Activated T-helper 1 cell treated with anti-CD3 and anti-CD28 coated beads, Interleukin-12 subunit alpha, Interleukin-12 subunit beta, Interleukin-2, Interleukin-4 antibody, amounts not matched to agents 30 ng/mL and 10 ng/mL and 1 ng/mL, durations not matched to agents 14 hours and 24 hours and 36 hours (primary cell): ENCODE data around the gene MERTK. TPM values are rescaled to one million over a fixed set of nuclear protein-coding genes. Genes with fewer than 3 reads are reported as not detected.
"Not testable (repeated sequence)": the region's sequence is repeated elsewhere in the genome, so short reads cannot be mapped to it uniquely, and the experiment has no call there.

Experiments
- DNase-seq: peaks from one replicate; pipeline ENCODE4 v3.0.0; 2021; ENCODE audit warnings: low spot score
- H3K27ac Mint-ChIP-seq: one replicate; pipeline ENCODE4 v1.8.0; 2021; ENCODE audit warnings: mild to moderate bottlenecking, mixed read lengths
- H3K27me3 Mint-ChIP-seq: one replicate; pipeline ENCODE4 v1.8.0; 2022; ENCODE audit warnings: mild to moderate bottlenecking, moderate library complexity, mixed read lengths; ENCODE audit not compliant: insufficient read depth
- H3K36me3 Mint-ChIP-seq: one replicate; pipeline ENCODE4 v1.8.0; 2021; ENCODE audit warnings: low read depth, mixed read lengths
- H3K4me1 Mint-ChIP-seq: one replicate; pipeline ENCODE4 v1.8.0; 2021; ENCODE audit warnings: low read depth, mixed read lengths
- H3K4me3 Mint-ChIP-seq: one replicate; pipeline ENCODE4 v1.8.0; 2021; ENCODE audit warnings: mild to moderate bottlenecking, moderate library complexity, mixed read lengths
- H3K9me3 Mint-ChIP-seq: one replicate; pipeline ENCODE4 v1.8.0; 2021; ENCODE audit warnings: mixed read lengths
- intact Hi-C: fragments of 100-400 bp; cut with micrococcal nuclease; formaldehyde crosslinking; loops from one replicate; pipeline ENCODE4 v1.15.1; 2024
- total RNA-seq: library from RNA; stranded (reverse); gene quantifications from 2 replicates; pipeline ENCODE4 v1.2.3, GENCODE V29; 2022

MERTK gene
- 1.3 and 1.9 TPM in 2 replicates for total RNA-seq

- Mint-ChIP-seq H3K27me3 (peaks cover 41% of the 10 kb centered on the region), H3K36me3 (no peaks in the 10 kb centered on the region), H3K4me1 (peaks cover 17% of the 10 kb centered on the region), H3K9me3 (no peaks in the 10 kb centered on the region), H3K4me3 (peak within 1 kb of the TSS; percentile 80), H3K27ac (no peak within 1 kb of the TSS)
- peak; percentile 27 for DNase-seq
- intact Hi-C loops = loop anchor here (1.0 kb wide), 2 partner anchors 14 to 150 kb away; partner anchors contain the start of gene ANAPC1
These were observed at the start of gene MERTK for GRCh38 chr2:111897924-111898702. Gene MERTK, plus strand, starts transcription at chr2:111898607. Its CDS starts 129 bp downstream, at chr2:111898736.

GRCh38 chr2:111850646-111851045 lies 47.8 kb upstream of the MERTK start:
- H3K27me3 Mint-ChIP-seq, H3K4me1 Mint-ChIP-seq, H3K27ac Mint-ChIP-seq, H3K4me3 Mint-ChIP-seq, DNase-seq, intact Hi-C loops, H3K9me3 Mint-ChIP-seq: not testable (repeated sequence)
- H3K36me3 Mint-ChIP-seq = peaks cover 26% of the 10 kb centered on the region

GRCh38 chr2:111852544-111852943 lies 45.9 kb upstream of the MERTK start:
- H3K36me3 Mint-ChIP-seq = peaks cover 26% of the 10 kb centered on the region

GRCh38 chr2:111860005-111860404 lies 38.4 kb upstream of the MERTK start:
- DNase-seq, H3K4me1 Mint-ChIP-seq, intact Hi-C loops, H3K9me3 Mint-ChIP-seq, H3K27me3 Mint-ChIP-seq, H3K4me3 Mint-ChIP-seq, H3K27ac Mint-ChIP-seq: not testable (repeated sequence)
- H3K36me3 Mint-ChIP-seq = peaks cover 17% of the 10 kb centered on the region

More at GRCh38 chr2:111852544-111852943, 45.9 kb upstream of the MERTK start:
- DNase-seq, H3K27me3 Mint-ChIP-seq, H3K4me3 Mint-ChIP-seq, H3K4me1 Mint-ChIP-seq, H3K27ac Mint-ChIP-seq, H3K9me3 Mint-ChIP-seq, intact Hi-C loops: not testable (repeated sequence)

GRCh38 chr2:111865124-111865523 lies 33.3 kb upstream of the MERTK start:
- H3K4me3 Mint-ChIP-seq, H3K27ac Mint-ChIP-seq, H3K9me3 Mint-ChIP-seq, H3K4me1 Mint-ChIP-seq, intact Hi-C loops, DNase-seq, H3K27me3 Mint-ChIP-seq: not testable (repeated sequence)
- peaks cover 16% of the 10 kb centered on the region for H3K36me3 Mint-ChIP-seq

GRCh38 chr2:111872806-111873205 lies 25.6 kb upstream of the MERTK start:
- H3K4me3 Mint-ChIP-seq, intact Hi-C loops: not testable (repeated sequence)

GRCh38 chr2:111883661-111884591 lies 14.5 kb upstream of the MERTK start, which contains the start of gene ANAPC1:
Gene ANAPC1, minus strand, starts transcription at chr2:111884193. Its CDS starts 3,368 bp downstream, at chr2:111880825.
- Mint-ChIP-seq H3K9me3 (no peaks in the 10 kb centered on the region), H3K4me1 (no peaks in the 10 kb centered on the region), H3K4me3 (peak within 1 kb of the TSS; percentile 95), H3K36me3 (peaks cover 9% of the 10 kb centered on the region), H3K27ac (peak within 1 kb of the TSS; percentile 93), H3K27me3 (peaks cover 4% of the 10 kb centered on the region)
- DNase-seq = peak; percentile 84
- intact Hi-C loops = loop anchor here (1.0 to 10.0 kb wide), 7 partner anchors 14 to 698 kb away; partner anchors contain the start of genes CHCHD5, MERTK, POLR1B and RGPD8

More at GRCh38 chr2:111872806-111873205, 25.6 kb upstream of the MERTK start:
- H3K4me1 Mint-ChIP-seq = peaks cover 13% of the 10 kb centered on the region
- H3K27me3 Mint-ChIP-seq, H3K27ac Mint-ChIP-seq, DNase-seq, H3K9me3 Mint-ChIP-seq: not testable (repeated sequence)
- H3K36me3 Mint-ChIP-seq = peaks cover 45% of the 10 kb centered on the region

- Mint-ChIP-seq H3K27me3 (peaks cover 4% of the 10 kb centered on the region), H3K36me3 (peaks cover 9% of the 10 kb centered on the region), H3K4me1 (no peaks in the 10 kb centered on the region), H3K4me3 (peak overlapping the region; percentile 95), H3K27ac (peak overlapping the region; percentile 93), H3K9me3 (no peaks in the 10 kb centered on the region)
- intact Hi-C loops = loop anchor here (1.0 to 10.0 kb wide), 7 partner anchors 14 to 698 kb away; partner anchors contain the start of genes CHCHD5, MERTK, POLR1B and RGPD8
- DNase-seq = no peak
These were observed 13.8 kb upstream of the MERTK start for GRCh38 chr2:111884592-111884964.

GRCh38 chr2:111896024-111896423 lies 2.4 kb upstream of the MERTK start:
- Mint-ChIP-seq H3K4me1 (peaks cover 17% of the 10 kb centered on the region), H3K4me3 (peak overlapping the region; percentile 43), H3K27ac (no peak overlapping the region), H3K27me3 (peaks cover 33% of the 10 kb centered on the region), H3K9me3 (no peaks in the 10 kb centered on the region), H3K36me3 (no peaks in the 10 kb centered on the region)
- no peak for DNase-seq
- intact Hi-C loops = no loop called here

- Mint-ChIP-seq H3K36me3 (no peaks in the 10 kb centered on the region), H3K27ac (no peak overlapping the region), H3K27me3 (peaks cover 36% of the 10 kb centered on the region), H3K4me3 (peak overlapping the region; percentile 43), H3K9me3 (no peaks in the 10 kb centered on the region), H3K4me1 (peaks cover 17% of the 10 kb centered on the region)
- intact Hi-C loops = no loop called here
- no peak for DNase-seq
These were observed 1.8 kb upstream of the MERTK start for GRCh38 chr2:111896576-111896975.

- Mint-ChIP-seq H3K4me1 (peaks cover 17% of the 10 kb centered on the region), H3K4me3 (peak overlapping the region; percentile 80), H3K27me3 (peaks cover 36% of the 10 kb centered on the region), H3K9me3 (no peaks in the 10 kb centered on the region), H3K36me3 (no peaks in the 10 kb centered on the region), H3K27ac (no peak overlapping the region)
- DNase-seq = no peak
- intact Hi-C loops = no loop called here
These were observed 830 bp upstream of the MERTK start for GRCh38 chr2:111897630-111897923.

GRCh38 chr2:111898703-111899514 lies 502 bp downstream of the MERTK start:
- Mint-ChIP-seq H3K9me3 (no peaks in the 10 kb centered on the region), H3K4me1 (peaks cover 17% of the 10 kb centered on the region), H3K27ac (no peak overlapping the region), H3K27me3 (peaks cover 38% of the 10 kb centered on the region), H3K4me3 (peak overlapping the region; percentile 69), H3K36me3 (no peaks in the 10 kb centered on the region)
- intact Hi-C loops = loop anchor here (1.0 kb wide), 2 partner anchors 15 to 149 kb away; partner anchors contain the start of gene ANAPC1
- DNase-seq = peak; percentile 7
